ENCODE measurements around the gene LGALS16.

LGALS16 gene

DNA sequence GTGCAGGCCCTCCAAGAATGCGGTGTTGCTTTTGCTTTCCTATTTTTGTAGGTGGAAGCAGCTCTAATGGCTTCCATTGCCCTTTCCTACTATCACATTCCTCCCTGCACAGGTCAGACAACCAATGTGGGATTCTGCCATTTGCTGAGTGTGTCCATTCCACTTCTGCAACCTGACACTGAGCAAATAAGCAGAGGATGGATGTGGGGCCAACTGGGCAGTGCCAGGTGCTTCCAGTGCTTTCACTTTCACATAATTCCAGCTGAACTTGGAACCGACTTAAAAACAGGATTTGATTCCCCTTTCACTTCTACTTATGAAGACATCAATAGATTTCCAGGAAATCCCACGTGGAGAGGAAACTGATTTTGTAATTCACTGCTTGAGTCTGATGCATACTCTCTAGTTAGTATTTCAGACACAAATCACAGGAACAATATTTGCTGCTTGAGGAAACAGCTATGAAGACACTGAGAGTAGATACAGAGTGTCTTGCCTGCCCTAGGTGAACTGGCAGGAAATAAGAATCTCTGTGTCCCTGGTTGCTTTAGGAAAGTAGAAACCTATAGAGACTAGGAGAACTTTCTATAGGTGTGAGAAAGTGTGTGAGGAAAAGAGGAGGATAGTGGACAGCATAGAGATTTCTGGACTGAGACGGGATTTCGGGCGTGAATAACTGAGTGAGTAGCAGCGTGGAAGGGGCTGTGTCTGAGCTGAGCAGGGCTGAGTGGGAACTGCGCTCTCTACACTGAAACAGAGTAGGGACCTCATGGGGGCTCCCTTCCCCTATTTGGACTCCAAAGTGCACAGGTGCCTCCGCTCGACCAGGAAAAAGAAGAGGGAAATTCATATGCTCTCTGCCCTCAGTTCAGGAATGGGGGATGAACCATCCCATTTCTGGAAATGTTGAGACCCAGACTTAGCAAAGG is 22.5 kb downstream of the LGALS16 start:
- Histone ChIP-seq H3K27me3 (replicated peaks; ENCODE audit: insufficient read depth, low read length) (no peaks in the 10 kb centered on the region), H3K4me1 (ENCODE audit: low read length) (peaks cover 34% of the 10 kb centered on the region), H4K20me1 (ENCODE audit: insufficient read depth, low read length) (no peaks in the 10 kb centered on the region), H3K79me2 (ENCODE audit: low read length) (peaks cover 20% of the 10 kb centered on the region), H3F3A (ENCODE audit: insufficient read depth, low read length) (peaks cover 34% of the 10 kb centered on the region), H3K9me2 (replicated peaks; ENCODE audit: insufficient read depth, low read length) (no peaks in the 10 kb centered on the region), H3K4me3 (ENCODE audit: low read length) (peak overlapping the region; percentile 81), H3K9me3 (replicated peaks; ENCODE audit: insufficient read depth, low read length) (no peaks in the 10 kb centered on the region), H3K9ac (ENCODE audit: low read length) (peak overlapping the region; percentile 60), H2AFZ (ENCODE audit: low read length) (peak overlapping the region; percentile 47), H3K4me2 (ENCODE audit: low read depth, low read length) (peak overlapping the region; percentile 89), H3K36me3 (replicated peaks; ENCODE audit: insufficient read depth, low read length) (no peaks in the 10 kb centered on the region), H3K27ac (ENCODE audit: low read length) (peak overlapping the region; percentile 83)
- DNase-seq = no peak
- no peak for TF ChIP-seq EZH2phosphoT487 (IDR thresholded peaks at IDR 0.05; ENCODE audit: low read length)
- no peak for TF ChIP-seq CTCF (IDR thresholded peaks at IDR 0.05; ENCODE audit: low read length)
- TF ChIP-seq EZH2 (optimal IDR thresholded peaks at IDR 0.05; ENCODE audit: low read depth, low read length) = no peak

- Histone ChIP-seq H3K36me3 (replicated peaks; ENCODE audit: insufficient read depth, low read length) (no peaks in the 10 kb centered on the region), H3K4me3 (ENCODE audit: low read length) (peak overlapping the region; percentile 81), H3K9me3 (replicated peaks; ENCODE audit: insufficient read depth, low read length) (no peaks in the 10 kb centered on the region), H3K4me2 (ENCODE audit: low read depth, low read length) (peak overlapping the region; percentile 89), H3K79me2 (ENCODE audit: low read length) (peaks cover 20% of the 10 kb centered on the region), H3F3A (ENCODE audit: insufficient read depth, low read length) (peaks cover 34% of the 10 kb centered on the region), H3K9ac (ENCODE audit: low read length) (peak overlapping the region; percentile 60), H3K4me1 (ENCODE audit: low read length) (peaks cover 34% of the 10 kb centered on the region), H3K27ac (ENCODE audit: low read length) (peak overlapping the region; percentile 83), H2AFZ (ENCODE audit: low read length) (peak overlapping the region; percentile 47), H3K27me3 (replicated peaks; ENCODE audit: insufficient read depth, low read length) (no peaks in the 10 kb centered on the region), H4K20me1 (ENCODE audit: insufficient read depth, low read length) (no peaks in the 10 kb centered on the region), H3K9me2 (replicated peaks; ENCODE audit: insufficient read depth, low read length) (no peaks in the 10 kb centered on the region)
- peak; percentile 81 for DNase-seq
- no peak for TF ChIP-seq EZH2 (optimal IDR thresholded peaks at IDR 0.05; ENCODE audit: low read depth, low read length)
- no peak for TF ChIP-seq CTCF (IDR thresholded peaks at IDR 0.05; ENCODE audit: low read length)
- TF ChIP-seq EZH2phosphoT487 (IDR thresholded peaks at IDR 0.05; ENCODE audit: low read length) = no peak
These were observed 23.5 kb downstream of the LGALS16 start for GRCh38 chr19:39679056-39679790.

GRCh38 chr19:39679791-39680168 is 24.1 kb downstream of the LGALS16 start:
- Histone ChIP-seq H2AFZ (ENCODE audit: low read length) (peak overlapping the region; percentile 47), H3K9me2 (replicated peaks; ENCODE audit: insufficient read depth, low read length) (no peaks in the 10 kb centered on the region), H3K36me3 (replicated peaks; ENCODE audit: insufficient read depth, low read length) (no peaks in the 10 kb centered on the region), H3K9me3 (replicated peaks; ENCODE audit: insufficient read depth, low read length) (no peaks in the 10 kb centered on the region), H3K4me3 (ENCODE audit: low read length) (peak overlapping the region; percentile 81), H3K79me2 (ENCODE audit: low read length) (peaks cover 20% of the 10 kb centered on the region), H4K20me1 (ENCODE audit: insufficient read depth, low read length) (no peaks in the 10 kb centered on the region), H3K4me2 (ENCODE audit: low read depth, low read length) (peak overlapping the region; percentile 89), H3K9ac (ENCODE audit: low read length) (peak overlapping the region; percentile 60), H3K27ac (ENCODE audit: low read length) (peak overlapping the region; percentile 83), H3F3A (ENCODE audit: insufficient read depth, low read length) (peaks cover 34% of the 10 kb centered on the region), H3K27me3 (replicated peaks; ENCODE audit: insufficient read depth, low read length) (no peaks in the 10 kb centered on the region), H3K4me1 (ENCODE audit: low read length) (peaks cover 34% of the 10 kb centered on the region)
- DNase-seq = peak; percentile 33
- TF ChIP-seq EZH2 (optimal IDR thresholded peaks at IDR 0.05; ENCODE audit: low read depth, low read length) (no peak), EZH2phosphoT487 (IDR thresholded peaks at IDR 0.05; ENCODE audit: low read length) (no peak), CTCF (IDR thresholded peaks at IDR 0.05; ENCODE audit: low read length) (no peak)

Data from MM.1S (cell line).